Measurements from ENCODE around the gene GRIK4. TPM values are rescaled to one million over a fixed set of nuclear protein-coding genes. Genes with fewer than 3 reads are reported as not detected.
"Not testable (repeated sequence)": the region's sequence is repeated elsewhere in the genome, so short reads cannot be mapped to it uniquely, and the experiment has no call there.

Gene GRIK4
- total and polyA plus RNA-seq, 2 of the 4 experiments (the other 2 are of a cell fraction) = 0.18 to 0.38 TPM

GRCh38 chr11:120501976-120502755 is 9.4 kb upstream of the GRIK4 start:
- CTCF ChIA-PET = interaction anchor here (1.0 kb wide), 1 partner anchor 166 kb away, joined by 3 read pairs; the partner anchor contains the start of gene ARHGEF12
- ATAC-seq (ENCODE audit: low read depth) = no peak
- Histone ChIP-seq H3K4me3 (ENCODE audit: insufficient read depth, low read depth, low read length) (no peak overlapping the region), H3K27ac (ENCODE audit: insufficient read depth, low read length) (no peak overlapping the region), H4K8ac (ENCODE audit: low read depth in 2 of 2, low read length in 2 of 2) (no peak overlapping the region), H3K4me1 (ENCODE audit: control insufficient read depth, insufficient read depth, low read length) (no peaks in the 10 kb centered on the region), H4K20me1 (ENCODE audit: insufficient read depth, low read length) (no peaks in the 10 kb centered on the region), H3K14ac (replicated peaks; ENCODE audit: low read depth, low read length) (no peak overlapping the region), H4K91ac (ENCODE audit: insufficient read depth, low read depth, low read length) (no peak overlapping the region), H2AFZ (replicated peaks; ENCODE audit: low read length, poor library complexity) (no peak overlapping the region), H3K4ac (ENCODE audit: low read depth, low read length) (no peak overlapping the region), H2BK20ac (ENCODE audit: low read depth, low read length) (no peak overlapping the region), H3K9me1 (ENCODE audit: insufficient read depth, low read length) (no peaks in the 10 kb centered on the region), H3K27me3 (ENCODE audit: control insufficient read depth, insufficient read depth, low read length) (no peaks in the 10 kb centered on the region), H3K18ac (ENCODE audit: low read depth, low read length) (no peak overlapping the region), H2BK15ac (ENCODE audit: low read depth, low read length) (no peak overlapping the region), H3K79me1 (ENCODE audit: low read depth in 1 of 2, low read length in 2 of 2) (no peaks in the 10 kb centered on the region), H2AK9ac (replicated peaks; ENCODE audit: low read depth, low read length, poor library complexity) (no peak overlapping the region), H4K5ac (ENCODE audit: low read depth, low read length) (no peak overlapping the region), H2BK120ac (ENCODE audit: low read depth, low read length) (no peak overlapping the region), H3K9ac (ENCODE audit: low read depth, low read length) (no peak overlapping the region), H3K4me2 (ENCODE audit: low read depth, low read length) (no peak overlapping the region), H3K23ac (ENCODE audit: low read depth, low read length) (no peak overlapping the region), H2BK5ac (ENCODE audit: low read depth, low read length, poor library complexity, severe bottlenecking) (no peak overlapping the region), H2AK5ac (ENCODE audit: low read depth, low read length) (no peak overlapping the region), H3K9me3 (ENCODE audit: control insufficient read depth, insufficient read depth, low read length) (no peaks in the 10 kb centered on the region), H3K56ac (ENCODE audit: extremely low read depth, insufficient read depth, low read length) (no peak overlapping the region), H3K36me3 (ENCODE audit: control insufficient read depth, insufficient read depth, low read length) (no peaks in the 10 kb centered on the region)
- POLR2A ChIA-PET (ENCODE audit: unreplicated experiment) = no interaction called here
- no peak for TF ChIP-seq MXI1 (IDR thresholded peaks at IDR 0.05; ENCODE audit: borderline replicate concordance, low read depth, low read length)
- TF ChIP-seq USF2 (IDR thresholded peaks at IDR 0.05; ENCODE audit: low read depth, low read length) = no peak
- no peak for TF ChIP-seq POLR2A (IDR thresholded peaks at IDR 0.05; ENCODE audit: low read depth, low read length)
- intact Hi-C loops (cut with micrococcal nuclease) (loop anchor here (5.0 kb wide), 1 partner anchor 170 kb away; no protein-coding TSS in a partner anchor), dilution Hi-C loops (cut with HindIII; ENCODE audit: low sequenced_read_pairs, unreplicated experiment) (no loop called here), in situ Hi-C loops (cut with MboI; ENCODE audit: low sequenced_read_pairs) (loop anchor here (10.0 kb wide), 1 partner anchor 593 kb away; no protein-coding TSS in a partner anchor)
- BruUV-seq (replicated peaks) = no TSS peak
- WGBS, 2 experiments (ENCODE audit: extremely low coverage in 2 of 2, insufficient read length in 1 of 2) = no CpG with 5 or more reads among the region's 5 CpGs
- no peak for DNase-seq

- H2BK120ac ChIP-seq (ENCODE audit: low read depth, low read length); H3K27me3 ChIP-seq (ENCODE audit: control insufficient read depth, insufficient read depth, low read length); BruUV-seq (replicated peaks); H3K14ac ChIP-seq (replicated peaks; ENCODE audit: low read depth, low read length); H3K27ac ChIP-seq (ENCODE audit: insufficient read depth, low read length); H4K8ac ChIP-seq (ENCODE audit: low read depth in 2 of 2, low read length in 2 of 2); H3K9me1 ChIP-seq (ENCODE audit: insufficient read depth, low read length); H4K5ac ChIP-seq (ENCODE audit: low read depth, low read length); H2BK20ac ChIP-seq (ENCODE audit: low read depth, low read length); H3K18ac ChIP-seq (ENCODE audit: low read depth, low read length); DNase-seq; H4K20me1 ChIP-seq (ENCODE audit: insufficient read depth, low read length); H2AK9ac ChIP-seq (replicated peaks; ENCODE audit: low read depth, low read length, poor library complexity); H3K36me3 ChIP-seq (ENCODE audit: control insufficient read depth, insufficient read depth, low read length); H3K4ac ChIP-seq (ENCODE audit: low read depth, low read length); H2AK5ac ChIP-seq (ENCODE audit: low read depth, low read length); H3K4me2 ChIP-seq (ENCODE audit: low read depth, low read length); H3K4me3 ChIP-seq (ENCODE audit: insufficient read depth, low read depth, low read length); H3K56ac ChIP-seq (ENCODE audit: extremely low read depth, insufficient read depth, low read length); H3K79me1 ChIP-seq (ENCODE audit: low read depth in 1 of 2, low read length in 2 of 2); H2BK5ac ChIP-seq (ENCODE audit: low read depth, low read length, poor library complexity, severe bottlenecking); H3K4me1 ChIP-seq (ENCODE audit: control insufficient read depth, insufficient read depth, low read length); H3K9me3 ChIP-seq (ENCODE audit: control insufficient read depth, insufficient read depth, low read length); H2BK15ac ChIP-seq (ENCODE audit: low read depth, low read length); H2AFZ ChIP-seq (replicated peaks; ENCODE audit: low read length, poor library complexity); dilution Hi-C loops (cut with HindIII; ENCODE audit: low sequenced_read_pairs, unreplicated experiment); H3K9ac ChIP-seq (ENCODE audit: low read depth, low read length); H4K91ac ChIP-seq (ENCODE audit: insufficient read depth, low read depth, low read length); ATAC-seq (ENCODE audit: low read depth); H3K23ac ChIP-seq (ENCODE audit: low read depth, low read length); POLR2A ChIA-PET (ENCODE audit: unreplicated experiment): not testable (repeated sequence)
- intact Hi-C loops (cut with micrococcal nuclease) = loop anchor here (5.0 kb wide), 1 partner anchor 171 kb away; no protein-coding TSS in a partner anchor
- in situ Hi-C loops (cut with MboI; ENCODE audit: low sequenced_read_pairs) = loop anchor here (10.0 kb wide), 1 partner anchor 591 kb away; no protein-coding TSS in a partner anchor
- CTCF ChIA-PET = interaction anchor here (0.6 kb wide), 1 partner anchor 164 kb away, joined by 3 read pairs; no protein-coding TSS in a partner anchor
- no CpG with 5 or more reads among the region's 3 CpGs for WGBS, 2 experiments (ENCODE audit: extremely low coverage in 2 of 2, insufficient read length in 1 of 2)
Measured at GRCh38 chr11:120503529-120503928, 8.0 kb upstream of the GRIK4 start.
